GM23338 (cell line): ENCODE data around the gene ARID4B. TPM values are rescaled to one million over a fixed set of nuclear protein-coding genes. Genes with fewer than 3 reads are reported as not detected.
A peak's percentile ranks its signal among the peaks of the same experiment; 100 is the strongest.

ENCODE experiments used
- ATAC-seq: fragments of 200-7000 bp; cut with Tn5 transposase; 3 replicates; pipeline ENCODE4 v1.9.1; 2020
- DNase-seq: peaks from one replicate; pipeline ENCODE4 v3.0.0-alpha.2; 2015; ENCODE audit warnings: low spot score
- H2AFZ ChIP-seq: fragments of 200-600 bp; sonication (generic); 2 replicates; pipeline ENCODE4 v1.8.0; 2016; ENCODE audit warnings: antibody characterized with exemption, mild to moderate bottlenecking, moderate library complexity
- H3F3A ChIP-seq: fragments of 200-600 bp; sonication (generic); replicated peaks from 2 replicates; pipeline ENCODE4 v1.8.0; 2017; ENCODE audit warnings: antibody characterized with exemption, mixed run types, low read depth
- H3K27ac ChIP-seq: fragments of 200-600 bp; sonication (generic); 2 replicates; pipeline ENCODE4 v1.6.1; 2016; ENCODE audit warnings: low read depth
- H3K27me3 ChIP-seq: fragments of 200-600 bp; sonication (generic); 2 replicates; pipeline ENCODE4 v1.8.0; 2016; ENCODE audit warnings: mild to moderate bottlenecking, mixed run types, moderate library complexity; ENCODE audit not compliant: insufficient read depth
- H3K36me3 ChIP-seq: fragments of 200-600 bp; sonication (generic); 2 replicates; pipeline ENCODE4 v1.8.0; 2016; ENCODE audit warnings: mild to moderate bottlenecking; ENCODE audit not compliant: insufficient read depth
- H3K4me1 ChIP-seq: fragments of 200-600 bp; sonication (generic); 2 replicates; pipeline ENCODE4 v1.8.0; 2016; ENCODE audit warnings: mild to moderate bottlenecking, moderate library complexity; ENCODE audit not compliant: insufficient read depth
- H3K4me2 ChIP-seq: fragments of 200-600 bp; sonication (generic); 2 replicates; pipeline ENCODE4 v1.7.1; 2017; ENCODE audit warnings: mixed run types
- H3K4me3 ChIP-seq: fragments of 200-600 bp; sonication (generic); 2 replicates; pipeline ENCODE4 v1.6.1; 2016; ENCODE audit warnings: mixed run types
- H3K79me2 ChIP-seq: fragments of 200-600 bp; sonication (generic); replicated peaks from 2 replicates; pipeline ENCODE4 v1.8.0; 2017; ENCODE audit warnings: mild to moderate bottlenecking; ENCODE audit not compliant: insufficient read depth
- H3K9me2 ChIP-seq: fragments of 200-600 bp; sonication (generic); 2 replicates; pipeline ENCODE4 v1.8.0; 2017; ENCODE audit not compliant: insufficient read depth
- H4K20me1 ChIP-seq: fragments of 200-600 bp; sonication (generic); replicated peaks from 2 replicates; pipeline ENCODE4 v1.8.0; 2017; ENCODE audit warnings: mild to moderate bottlenecking; ENCODE audit not compliant: insufficient read depth
- H3K27ac Mint-ChIP-seq: 2 replicates; pipeline ENCODE4 v1.8.0; 2020; ENCODE audit warnings: inconsistent platforms, mild to moderate bottlenecking, moderate library complexity, mixed read lengths
- H3K27me3 Mint-ChIP-seq: 3 replicates; pipeline ENCODE4 v1.8.0; 2022; ENCODE audit warnings: low read depth, mild to moderate bottlenecking, moderate library complexity, mixed read lengths, inconsistent platforms; ENCODE audit not compliant: insufficient read depth, poor library complexity
- H3K36me3 Mint-ChIP-seq: 3 replicates; pipeline ENCODE4 v1.8.0; 2021; ENCODE audit warnings: low read depth, mild to moderate bottlenecking, inconsistent platforms, moderate library complexity, mixed read lengths
- H3K4me1 Mint-ChIP-seq: 3 replicates; pipeline ENCODE4 v1.8.0; 2020; ENCODE audit warnings: mild to moderate bottlenecking, inconsistent platforms, mixed read lengths
- H3K4me3 Mint-ChIP-seq: 3 replicates; pipeline ENCODE4 v1.8.0; 2021; ENCODE audit warnings: moderate library complexity, mild to moderate bottlenecking, inconsistent platforms, mixed read lengths
- H3K9me3 Mint-ChIP-seq: 3 replicates; pipeline ENCODE4 v1.8.0; 2020; ENCODE audit warnings: moderate library complexity, mild to moderate bottlenecking, inconsistent platforms, mixed read lengths
- CREB1 ChIP-seq: fragments of 250-450 bp; sonication (Bioruptor Pico); IDR thresholded peaks from 2 replicates; pipeline ENCODE4 v1.5.0; 2020; ENCODE audit warnings: low read depth, mild to moderate bottlenecking, moderate library complexity
- ETS1 ChIP-seq: IDR thresholded peaks from 2 replicates; pipeline ENCODE4 v1.6.1; 2016; ENCODE audit warnings: antibody characterized with exemption
- EZH2 ChIP-seq: fragments of 200-600 bp; sonication (generic); IDR thresholded peaks from one replicate; pipeline ENCODE4 v1.8.0; 2017; ENCODE audit warnings: antibody characterized with exemption, mild to moderate bottlenecking, low read depth; ENCODE audit not compliant: unreplicated experiment
- EZH2phosphoT487 ChIP-seq: fragments of 200-600 bp; sonication (generic); IDR thresholded peaks from one replicate; pipeline ENCODE4 v1.8.1; 2018; ENCODE audit warnings: antibody characterized with exemption; ENCODE audit not compliant: unreplicated experiment
- JUNB ChIP-seq: IDR thresholded peaks from one replicate; pipeline ENCODE4 v1.6.1; 2016; ENCODE audit warnings: antibody characterized with exemption; ENCODE audit not compliant: unreplicated experiment
- NANOG ChIP-seq: IDR thresholded peaks from 2 replicates; pipeline ENCODE4 v1.6.1; 2016; ENCODE audit warnings: antibody characterized with exemption, borderline replicate concordance
- POLR2AphosphoS5 ChIP-seq: IDR thresholded peaks from 2 replicates; pipeline ENCODE4 v1.6.1; 2016; ENCODE audit warnings: antibody characterized with exemption, low read depth
- STAT1 ChIP-seq: IDR thresholded peaks from one replicate; pipeline ENCODE4 v1.6.1; 2016; ENCODE audit warnings: antibody characterized with exemption; ENCODE audit not compliant: unreplicated experiment
- ZNF114 ChIP-seq: fragments of 250-450 bp; sonication (Bioruptor Pico); IDR thresholded peaks from 2 replicates; pipeline ENCODE4 v1.5.0; 2020; ENCODE audit warnings: mild to moderate bottlenecking, moderate library complexity
- ZNF331 ChIP-seq: fragments of 250-450 bp; sonication (Bioruptor Pico); IDR thresholded peaks from 2 replicates; pipeline ENCODE4 v1.5.0; 2020; ENCODE audit warnings: low read depth, mild to moderate bottlenecking, moderate library complexity
- polyA plus RNA-seq: library from polyadenylated mRNA; unstranded; fragments of >200 nt; fragmentation: Nextera tagmentation; extraction: Ambion mirVana; gene quantifications from 2 replicates; pipeline ENCODE4 v1.2.1, GENCODE V29; 2016
- total RNA-seq: library from RNA; depleted of rRNA; stranded (reverse); fragments of >200 nt; shearing (Covaris generic); gene quantifications from 2 replicates; pipeline ENCODE4 v1.2.3, GENCODE V29; 2014
- TF ChIP-seq, protein P1 (sequence below): IDR thresholded peaks from one replicate; pipeline ENCODE4 v1.6.1; 2018; ENCODE audit warnings: antibody characterized with exemption; ENCODE audit not compliant: unreplicated experiment
- TF ChIP-seq, protein P2 (sequence below), 2 experiments: fragments of 200-600 bp in 1 of 2; sonication (generic) in 1 of 2; conservative IDR thresholded peaks; 2 replicates each; pipeline versions ENCODE4 v1.5.1 to v1.6.1; 2016 to 2017; ENCODE audit warnings: antibody characterized with exemption in 2 of 2, low read depth in 2 of 2, mild to moderate bottlenecking in 2 of 2, moderate library complexity in 1 of 2
- TF ChIP-seq, protein P3 (sequence below): fragments of 250-450 bp; sonication (Bioruptor Pico); IDR thresholded peaks from 2 replicates; pipeline ENCODE4 v1.5.0; 2020; ENCODE audit warnings: mild to moderate bottlenecking, moderate library complexity

Gene ARID4B
- total and polyA plus RNA-seq, 2 experiments from 2014 or later = 25.1 to 59.8 TPM

DNA sequence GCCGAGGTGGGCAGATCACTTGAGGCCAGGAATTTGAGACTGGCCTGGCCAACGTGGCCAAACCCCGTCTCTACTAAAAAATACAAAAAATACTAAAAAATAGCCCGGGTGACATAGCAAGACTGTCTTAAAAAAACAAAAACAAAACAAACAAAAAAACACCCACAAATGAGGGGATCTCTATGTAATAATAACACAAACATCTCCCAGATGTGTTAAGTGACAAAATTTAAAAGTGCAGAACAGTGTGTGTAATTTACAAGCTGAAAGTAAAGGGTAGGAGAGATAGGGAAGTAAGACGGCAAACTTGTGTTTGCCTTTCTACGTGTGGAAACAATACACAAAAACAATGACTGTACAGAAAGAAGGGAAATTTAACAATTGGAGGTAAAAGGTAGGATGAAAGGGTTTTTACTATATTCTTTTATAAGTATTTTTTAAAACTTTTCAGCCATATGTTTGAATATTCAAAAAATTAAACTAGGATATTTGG, 36.3 kb downstream of the ARID4B start:
- Histone ChIP-seq H3K79me2 (peaks cover 99% of the 10 kb centered on the region), H3K9me2 (no peaks in the 10 kb centered on the region), H3K4me2 (no peak overlapping the region), H3K27ac (peak overlapping the region; percentile 15; the same call in 1 of the 2 replicates), H3K4me3 (no peak overlapping the region), H3K36me3 (no peaks in the 10 kb centered on the region), H3K4me1 (peaks cover 25% of the 10 kb centered on the region), H3F3A (no peaks in the 10 kb centered on the region), H3K27me3 (no peaks in the 10 kb centered on the region), H2AFZ (no peak overlapping the region), H4K20me1 (peaks cover 63% of the 10 kb centered on the region)
- Mint-ChIP-seq H3K27me3 (peaks cover 4% of the 10 kb centered on the region), H3K9me3 (peaks cover 5% of the 10 kb centered on the region; the same call in 1 of the 3 replicates), H3K4me1 (peaks cover 35% of the 10 kb centered on the region), H3K27ac (no peak overlapping the region; the same call in 1 of the 2 replicates), H3K36me3 (peaks cover 7% of the 10 kb centered on the region; the same call in 2 of the 3 replicates), H3K4me3 (no peak overlapping the region)
- ATAC-seq = no peak
- TF ChIP-seq ZNF331 (no peak), ZNF114 (CRISPR knock-in tag) (no peak), EZH2phosphoT487 (no peak), ETS1 (no peak), NANOG (no peak), POLR2AphosphoS5 (no peak), STAT1 (no peak), JUNB (no peak), CREB1 (CRISPR knock-in tag) (no peak), EZH2 (no peak)
- TF ChIP-seq, protein P1, sequence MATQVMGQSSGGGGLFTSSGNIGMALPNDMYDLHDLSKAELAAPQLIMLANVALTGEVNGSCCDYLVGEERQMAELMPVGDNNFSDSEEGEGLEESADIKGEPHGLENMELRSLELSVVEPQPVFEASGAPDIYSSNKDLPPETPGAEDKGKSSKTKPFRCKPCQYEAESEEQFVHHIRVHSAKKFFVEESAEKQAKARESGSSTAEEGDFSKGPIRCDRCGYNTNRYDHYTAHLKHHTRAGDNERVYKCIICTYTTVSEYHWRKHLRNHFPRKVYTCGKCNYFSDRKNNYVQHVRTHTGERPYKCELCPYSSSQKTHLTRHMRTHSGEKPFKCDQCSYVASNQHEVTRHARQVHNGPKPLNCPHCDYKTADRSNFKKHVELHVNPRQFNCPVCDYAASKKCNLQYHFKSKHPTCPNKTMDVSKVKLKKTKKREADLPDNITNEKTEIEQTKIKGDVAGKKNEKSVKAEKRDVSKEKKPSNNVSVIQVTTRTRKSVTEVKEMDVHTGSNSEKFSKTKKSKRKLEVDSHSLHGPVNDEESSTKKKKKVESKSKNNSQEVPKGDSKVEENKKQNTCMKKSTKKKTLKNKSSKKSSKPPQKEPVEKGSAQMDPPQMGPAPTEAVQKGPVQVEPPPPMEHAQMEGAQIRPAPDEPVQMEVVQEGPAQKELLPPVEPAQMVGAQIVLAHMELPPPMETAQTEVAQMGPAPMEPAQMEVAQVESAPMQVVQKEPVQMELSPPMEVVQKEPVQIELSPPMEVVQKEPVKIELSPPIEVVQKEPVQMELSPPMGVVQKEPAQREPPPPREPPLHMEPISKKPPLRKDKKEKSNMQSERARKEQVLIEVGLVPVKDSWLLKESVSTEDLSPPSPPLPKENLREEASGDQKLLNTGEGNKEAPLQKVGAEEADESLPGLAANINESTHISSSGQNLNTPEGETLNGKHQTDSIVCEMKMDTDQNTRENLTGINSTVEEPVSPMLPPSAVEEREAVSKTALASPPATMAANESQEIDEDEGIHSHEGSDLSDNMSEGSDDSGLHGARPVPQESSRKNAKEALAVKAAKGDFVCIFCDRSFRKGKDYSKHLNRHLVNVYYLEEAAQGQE = no peak
- TF ChIP-seq, protein P2, sequence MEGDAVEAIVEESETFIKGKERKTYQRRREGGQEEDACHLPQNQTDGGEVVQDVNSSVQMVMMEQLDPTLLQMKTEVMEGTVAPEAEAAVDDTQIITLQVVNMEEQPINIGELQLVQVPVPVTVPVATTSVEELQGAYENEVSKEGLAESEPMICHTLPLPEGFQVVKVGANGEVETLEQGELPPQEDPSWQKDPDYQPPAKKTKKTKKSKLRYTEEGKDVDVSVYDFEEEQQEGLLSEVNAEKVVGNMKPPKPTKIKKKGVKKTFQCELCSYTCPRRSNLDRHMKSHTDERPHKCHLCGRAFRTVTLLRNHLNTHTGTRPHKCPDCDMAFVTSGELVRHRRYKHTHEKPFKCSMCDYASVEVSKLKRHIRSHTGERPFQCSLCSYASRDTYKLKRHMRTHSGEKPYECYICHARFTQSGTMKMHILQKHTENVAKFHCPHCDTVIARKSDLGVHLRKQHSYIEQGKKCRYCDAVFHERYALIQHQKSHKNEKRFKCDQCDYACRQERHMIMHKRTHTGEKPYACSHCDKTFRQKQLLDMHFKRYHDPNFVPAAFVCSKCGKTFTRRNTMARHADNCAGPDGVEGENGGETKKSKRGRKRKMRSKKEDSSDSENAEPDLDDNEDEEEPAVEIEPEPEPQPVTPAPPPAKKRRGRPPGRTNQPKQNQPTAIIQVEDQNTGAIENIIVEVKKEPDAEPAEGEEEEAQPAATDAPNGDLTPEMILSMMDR (conservative IDR thresholded peaks at IDR 0.05; ENCODE audit: low read depth in 2 of 2) = no peak
- TF ChIP-seq, protein P3, sequence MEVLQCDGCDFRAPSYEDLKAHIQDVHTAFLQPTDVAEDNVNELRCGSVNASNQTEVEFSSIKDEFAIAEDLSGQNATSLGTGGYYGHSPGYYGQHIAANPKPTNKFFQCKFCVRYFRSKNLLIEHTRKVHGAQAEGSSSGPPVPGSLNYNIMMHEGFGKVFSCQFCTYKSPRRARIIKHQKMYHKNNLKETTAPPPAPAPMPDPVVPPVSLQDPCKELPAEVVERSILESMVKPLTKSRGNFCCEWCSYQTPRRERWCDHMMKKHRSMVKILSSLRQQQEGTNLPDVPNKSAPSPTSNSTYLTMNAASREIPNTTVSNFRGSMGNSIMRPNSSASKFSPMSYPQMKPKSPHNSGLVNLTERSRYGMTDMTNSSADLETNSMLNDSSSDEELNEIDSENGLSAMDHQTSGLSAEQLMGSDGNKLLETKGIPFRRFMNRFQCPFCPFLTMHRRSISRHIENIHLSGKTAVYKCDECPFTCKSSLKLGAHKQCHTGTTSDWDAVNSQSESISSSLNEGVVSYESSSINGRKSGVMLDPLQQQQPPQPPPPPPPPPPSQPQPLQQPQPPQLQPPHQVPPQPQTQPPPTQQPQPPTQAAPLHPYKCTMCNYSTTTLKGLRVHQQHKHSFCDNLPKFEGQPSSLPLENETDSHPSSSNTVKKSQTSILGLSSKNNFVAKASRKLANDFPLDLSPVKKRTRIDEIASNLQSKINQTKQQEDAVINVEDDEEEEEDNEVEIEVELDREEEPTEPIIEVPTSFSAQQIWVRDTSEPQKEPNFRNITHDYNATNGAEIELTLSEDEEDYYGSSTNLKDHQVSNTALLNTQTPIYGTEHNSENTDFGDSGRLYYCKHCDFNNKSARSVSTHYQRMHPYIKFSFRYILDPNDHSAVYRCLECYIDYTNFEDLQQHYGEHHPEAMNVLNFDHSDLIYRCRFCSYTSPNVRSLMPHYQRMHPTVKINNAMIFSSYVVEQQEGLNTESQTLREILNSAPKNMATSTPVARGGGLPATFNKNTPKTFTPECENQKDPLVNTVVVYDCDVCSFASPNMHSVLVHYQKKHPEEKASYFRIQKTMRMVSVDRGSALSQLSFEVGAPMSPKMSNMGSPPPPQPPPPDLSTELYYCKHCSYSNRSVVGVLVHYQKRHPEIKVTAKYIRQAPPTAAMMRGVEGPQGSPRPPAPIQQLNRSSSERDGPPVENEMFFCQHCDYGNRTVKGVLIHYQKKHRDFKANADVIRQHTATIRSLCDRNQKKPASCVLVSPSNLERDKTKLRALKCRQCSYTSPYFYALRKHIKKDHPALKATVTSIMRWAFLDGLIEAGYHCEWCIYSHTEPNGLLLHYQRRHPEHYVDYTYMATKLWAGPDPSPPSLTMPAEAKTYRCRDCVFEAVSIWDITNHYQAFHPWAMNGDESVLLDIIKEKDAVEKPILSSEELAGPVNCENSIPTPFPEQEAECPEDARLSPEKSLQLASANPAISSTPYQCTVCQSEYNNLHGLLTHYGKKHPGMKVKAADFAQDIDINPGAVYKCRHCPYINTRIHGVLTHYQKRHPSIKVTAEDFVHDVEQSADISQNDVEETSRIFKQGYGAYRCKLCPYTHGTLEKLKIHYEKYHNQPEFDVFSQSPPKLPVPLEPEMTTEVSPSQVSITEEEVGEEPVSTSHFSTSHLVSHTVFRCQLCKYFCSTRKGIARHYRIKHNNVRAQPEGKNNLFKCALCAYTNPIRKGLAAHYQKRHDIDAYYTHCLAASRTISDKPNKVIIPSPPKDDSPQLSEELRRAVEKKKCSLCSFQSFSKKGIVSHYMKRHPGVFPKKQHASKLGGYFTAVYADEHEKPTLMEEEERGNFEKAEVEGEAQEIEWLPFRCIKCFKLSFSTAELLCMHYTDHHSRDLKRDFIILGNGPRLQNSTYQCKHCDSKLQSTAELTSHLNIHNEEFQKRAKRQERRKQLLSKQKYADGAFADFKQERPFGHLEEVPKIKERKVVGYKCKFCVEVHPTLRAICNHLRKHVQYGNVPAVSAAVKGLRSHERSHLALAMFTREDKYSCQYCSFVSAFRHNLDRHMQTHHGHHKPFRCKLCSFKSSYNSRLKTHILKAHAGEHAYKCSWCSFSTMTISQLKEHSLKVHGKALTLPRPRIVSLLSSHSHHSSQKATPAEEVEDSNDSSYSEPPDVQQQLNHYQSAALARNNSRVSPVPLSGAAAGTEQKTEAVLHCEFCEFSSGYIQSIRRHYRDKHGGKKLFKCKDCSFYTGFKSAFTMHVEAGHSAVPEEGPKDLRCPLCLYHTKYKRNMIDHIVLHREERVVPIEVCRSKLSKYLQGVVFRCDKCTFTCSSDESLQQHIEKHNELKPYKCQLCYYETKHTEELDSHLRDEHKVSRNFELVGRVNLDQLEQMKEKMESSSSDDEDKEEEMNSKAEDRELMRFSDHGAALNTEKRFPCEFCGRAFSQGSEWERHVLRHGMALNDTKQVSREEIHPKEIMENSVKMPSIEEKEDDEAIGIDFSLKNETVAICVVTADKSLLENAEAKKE (CRISPR knock-in tag) = no peak
- DNase-seq = no peak
